Measurements from ENCODE around the gene RGL3.

The RGL3 gene

DNA sequence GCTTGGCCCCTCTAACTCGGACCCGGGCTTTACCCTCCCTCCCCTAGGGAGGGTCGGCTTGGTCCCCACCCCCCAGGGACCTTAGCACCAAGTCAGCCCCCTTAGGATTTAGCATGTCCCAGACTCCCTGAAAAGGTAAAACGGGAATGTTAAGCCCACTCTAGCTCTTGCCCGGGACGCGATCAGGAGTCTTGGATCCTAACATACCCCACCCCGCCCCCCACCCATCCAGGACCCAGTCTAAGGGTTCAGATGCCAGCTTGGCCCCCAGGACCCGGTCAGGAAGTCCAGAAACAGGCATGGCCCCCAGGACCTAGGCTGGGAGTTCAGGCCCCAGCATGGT is 35.4 kb downstream of the RGL3 start:
- H3K9me3 ChIP-seq (replicated peaks in 1 of 2; ENCODE audit: control insufficient read depth in 2 of 2, insufficient read depth in 1 of 2, low read depth in 1 of 2, low read length in 2 of 2): peaks cover 0 to 1% of the 10 kb centered on the region in 2 donors
- H2BK15ac ChIP-seq (ENCODE audit: low read length): no peak overlapping the region
- no peak overlapping the region for H2BK5ac ChIP-seq (ENCODE audit: low read length)
- peaks cover 8 to 22% (median 8%) of the 10 kb centered on the region in 3 experiments for H3K27me3 ChIP-seq (ENCODE audit: control insufficient read depth in 3 of 3, insufficient read depth in 3 of 3, low read depth in 1 of 3, low read length in 3 of 3)
- H3K79me1 ChIP-seq (ENCODE audit: low read depth, low read length): no peaks in the 10 kb centered on the region
- H2BK12ac ChIP-seq (ENCODE audit: low read length): no peak overlapping the region
- H3K27ac ChIP-seq (replicated peaks; ENCODE audit: low read length): no peak overlapping the region
- peak overlapping the region; percentile 68 for H3K4me2 ChIP-seq (ENCODE audit: insufficient read depth, low read length, poor library complexity, severe bottlenecking)
- WGBS, 2 donors (ENCODE audit: extremely low coverage in 2 of 2, insufficient read length in 2 of 2, insufficient replicate concordance in 1 of 2): no CpG with 5 or more reads among the region's 9 CpGs
- peaks cover 6 to 11% of the 10 kb centered on the region in 2 donors for H3K4me1 ChIP-seq (ENCODE audit: control insufficient read depth in 2 of 2, insufficient read depth in 1 of 2, low read depth in 1 of 2, low read length in 2 of 2)
- H3K23ac ChIP-seq (ENCODE audit: low read depth, low read length, poor library complexity): peak overlapping the region; percentile 96
- no peak for DNase-seq (ENCODE audit: low spot score)
- peak overlapping the region; percentile 70 for H3K18ac ChIP-seq (ENCODE audit: low read length)
- no peak overlapping the region for H4K8ac ChIP-seq (ENCODE audit: low read depth, low read length)
- H3K4me3 ChIP-seq (ENCODE audit: low read length in 2 of 2): peak overlapping the region; percentile 42 to 66
- H4K91ac ChIP-seq (ENCODE audit: low read depth, low read length, poor library complexity): no peak overlapping the region
- no peaks in the 10 kb centered on the region for H3K36me3 ChIP-seq (replicated peaks in 1 of 2; ENCODE audit: control insufficient read depth in 2 of 2, insufficient read depth in 2 of 2, low read length in 2 of 2)
- H3K9ac ChIP-seq (ENCODE audit: low read depth, low read length, poor library complexity): peak overlapping the region; percentile 15
- peak overlapping the region; percentile 86 for H2AFZ ChIP-seq (ENCODE audit: low read length)
- no peak overlapping the region for H3K4ac ChIP-seq (ENCODE audit: low read length)
- H3K14ac ChIP-seq (ENCODE audit: low read length): no peak overlapping the region
- no peak overlapping the region for H2BK120ac ChIP-seq (ENCODE audit: low read depth, low read length)
- peak overlapping the region; percentile 81 for H2AK5ac ChIP-seq (ENCODE audit: low read depth, low read length)

DNA sequence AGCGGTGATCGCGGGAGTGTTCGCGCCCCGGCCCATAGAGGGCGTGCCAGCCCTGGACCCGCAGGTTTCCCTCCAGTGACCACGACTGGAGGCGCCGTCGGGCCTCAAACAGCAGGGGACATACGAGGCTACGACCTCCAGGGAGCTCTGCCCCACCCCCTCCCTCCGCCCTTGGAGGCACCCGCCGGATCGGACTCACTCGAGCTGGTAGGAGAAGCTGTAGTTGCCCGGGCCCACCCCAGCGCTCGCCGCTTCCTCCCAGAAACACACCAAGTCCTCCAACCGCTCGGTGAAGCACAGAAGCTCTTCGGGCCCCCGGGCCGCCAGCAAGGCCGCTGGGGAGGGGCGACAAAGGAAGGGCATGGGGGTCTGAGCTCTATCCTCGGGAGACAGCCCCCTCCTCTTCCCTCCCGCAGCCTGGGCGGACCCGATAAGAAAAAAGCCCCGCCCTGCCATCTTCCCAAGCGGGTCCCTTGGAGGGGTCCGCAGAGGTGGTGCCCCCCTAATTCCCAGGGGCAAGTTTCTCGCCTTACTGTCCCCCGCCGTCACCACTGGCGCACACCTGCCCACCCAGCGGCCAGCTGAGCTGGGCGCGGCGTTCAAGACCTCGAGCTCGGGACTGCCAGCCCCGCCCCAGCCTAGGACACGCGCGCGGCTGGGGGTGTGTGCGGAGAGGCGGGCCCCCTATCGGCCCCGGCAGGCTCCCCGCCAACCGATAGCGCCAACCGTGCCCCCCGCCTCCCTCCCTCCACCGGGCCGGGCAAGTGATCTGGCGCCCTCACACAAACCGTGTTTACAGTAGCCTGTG is 36.0 kb downstream of the RGL3 start:
- Histone ChIP-seq H4K8ac (ENCODE audit: low read depth, low read length) (peak overlapping the region; percentile 17), H3K4ac (ENCODE audit: low read length) (no peak overlapping the region), H2BK15ac (ENCODE audit: low read length) (peak overlapping the region; percentile 26), H3K4me3 (ENCODE audit: low read length in 2 of 2) (peak overlapping the region; percentile 42 to 61), H2BK5ac (ENCODE audit: low read length) (no peak overlapping the region), H2BK120ac (ENCODE audit: low read depth, low read length) (peak overlapping the region; percentile 61), H3K79me1 (ENCODE audit: low read depth, low read length) (peaks cover 3% of the 10 kb centered on the region), H3K4me2 (ENCODE audit: insufficient read depth, low read length, poor library complexity, severe bottlenecking) (peak overlapping the region; percentile 68), H2BK12ac (ENCODE audit: low read length) (no peak overlapping the region), H3K36me3 (replicated peaks in 1 of 2; ENCODE audit: control insufficient read depth in 2 of 2, insufficient read depth in 2 of 2, low read length in 2 of 2) (peaks cover 0 to 3% of the 10 kb centered on the region in 2 donors), H3K9me3 (replicated peaks in 1 of 2; ENCODE audit: control insufficient read depth in 2 of 2, insufficient read depth in 1 of 2, low read depth in 1 of 2, low read length in 2 of 2) (peaks cover 0 to 1% of the 10 kb centered on the region in 2 donors), H3K4me1 (ENCODE audit: control insufficient read depth in 2 of 2, insufficient read depth in 1 of 2, low read depth in 1 of 2, low read length in 2 of 2) (peaks cover 8 to 11% of the 10 kb centered on the region in 2 donors), H3K18ac (ENCODE audit: low read length) (peak overlapping the region; percentile 76), H2AFZ (ENCODE audit: low read length) (peak overlapping the region; percentile 86), H3K27ac (replicated peaks; ENCODE audit: low read length) (no peak overlapping the region), H3K23ac (ENCODE audit: low read depth, low read length, poor library complexity) (peak overlapping the region; percentile 96), H3K27me3 (ENCODE audit: control insufficient read depth in 3 of 3, insufficient read depth in 3 of 3, low read depth in 1 of 3, low read length in 3 of 3) (peaks cover 8 to 22% (median 8%) of the 10 kb centered on the region in 3 experiments), H3K14ac (ENCODE audit: low read length) (peak overlapping the region; percentile 21), H4K91ac (ENCODE audit: low read depth, low read length, poor library complexity) (no peak overlapping the region), H2AK5ac (ENCODE audit: low read depth, low read length) (peak overlapping the region; percentile 81), H3K9ac (ENCODE audit: low read depth, low read length, poor library complexity) (peak overlapping the region; percentile 60)
- no peak for DNase-seq (ENCODE audit: low spot score)
- WGBS, 2 donors (ENCODE audit: extremely low coverage in 2 of 2, insufficient read length in 2 of 2, insufficient replicate concordance in 1 of 2): no CpG with 5 or more reads among the region's 65 CpGs

DNA sequence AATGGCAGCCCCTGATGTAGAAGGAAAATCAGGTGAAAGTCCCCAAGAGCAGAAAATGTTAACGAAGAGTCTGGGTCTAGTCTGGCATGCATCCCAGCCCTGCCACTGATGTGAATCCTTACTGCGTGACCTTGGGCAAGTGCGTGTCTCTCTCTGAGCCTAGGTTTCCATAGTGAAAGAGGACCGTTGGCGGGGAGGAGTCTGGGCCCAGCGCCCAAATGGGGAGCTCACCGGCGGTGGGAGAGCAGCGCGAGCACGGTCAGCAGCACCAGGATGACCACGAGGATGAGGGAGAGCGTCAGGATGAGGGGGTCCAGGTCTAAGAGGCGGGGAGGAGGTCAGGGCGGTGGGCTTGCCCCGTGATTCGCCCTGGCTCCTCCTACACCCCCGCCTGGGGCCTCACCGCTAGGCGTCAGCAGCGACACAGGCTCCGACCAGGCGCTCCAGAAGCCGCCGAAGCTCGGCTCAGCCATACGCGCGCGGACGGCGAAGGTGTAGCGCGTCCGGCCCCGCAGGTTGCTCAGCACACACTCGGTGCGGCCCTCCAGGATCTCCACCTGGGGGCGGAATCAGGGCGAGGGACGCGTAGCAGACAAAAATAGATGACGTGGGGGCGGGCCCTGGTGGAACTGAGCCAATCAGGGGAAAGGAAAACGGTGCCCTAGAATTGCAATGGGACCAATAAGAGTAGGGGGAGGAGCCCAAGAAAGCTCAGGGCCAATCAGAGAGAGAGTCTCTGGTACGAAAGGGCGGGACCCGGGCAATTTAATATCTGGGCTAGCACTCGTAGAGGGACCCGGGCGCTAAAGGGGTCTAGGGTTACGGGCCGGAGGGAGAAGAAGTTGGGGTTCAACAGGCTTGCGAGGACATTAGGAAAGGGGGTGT is 38.2 kb downstream of the RGL3 start:
- Histone ChIP-seq H3K23ac (ENCODE audit: low read depth, low read length, poor library complexity) (peak overlapping the region; percentile 87), H2AFZ (ENCODE audit: low read length) (peak overlapping the region; percentile 87), H2BK15ac (ENCODE audit: low read length) (peak overlapping the region; percentile 77), H3K9ac (ENCODE audit: low read depth, low read length, poor library complexity) (peak overlapping the region; percentile 92), H3K79me1 (ENCODE audit: low read depth, low read length) (peaks cover 3% of the 10 kb centered on the region), H3K4ac (ENCODE audit: low read length) (peak overlapping the region; percentile 92), H3K4me2 (ENCODE audit: insufficient read depth, low read length, poor library complexity, severe bottlenecking) (peak overlapping the region; percentile 89), H3K4me3 (ENCODE audit: low read length in 2 of 2) (peak overlapping the region; percentile 65 to 82), H4K8ac (ENCODE audit: low read depth, low read length) (peak overlapping the region; percentile 45), H4K91ac (ENCODE audit: low read depth, low read length, poor library complexity) (no peak overlapping the region), H3K14ac (ENCODE audit: low read length) (peak overlapping the region; percentile 90), H2BK120ac (ENCODE audit: low read depth, low read length) (peak overlapping the region; percentile 94), H3K27me3 (ENCODE audit: control insufficient read depth in 3 of 3, insufficient read depth in 3 of 3, low read depth in 1 of 3, low read length in 3 of 3) (peaks cover 8 to 22% (median 8%) of the 10 kb centered on the region in 3 experiments), H3K36me3 (replicated peaks in 1 of 2; ENCODE audit: control insufficient read depth in 2 of 2, insufficient read depth in 2 of 2, low read length in 2 of 2) (peaks cover 0 to 15% of the 10 kb centered on the region in 2 donors), H2BK5ac (ENCODE audit: low read length) (peak overlapping the region; percentile 83), H3K4me1 (ENCODE audit: control insufficient read depth in 2 of 2, insufficient read depth in 1 of 2, low read depth in 1 of 2, low read length in 2 of 2) (peaks cover 8 to 12% of the 10 kb centered on the region in 2 donors), H2BK12ac (ENCODE audit: low read length) (no peak overlapping the region), H2AK5ac (ENCODE audit: low read depth, low read length) (peak overlapping the region; percentile 19), H3K27ac (replicated peaks; ENCODE audit: low read length) (peak overlapping the region; percentile 89), H3K18ac (ENCODE audit: low read length) (peak overlapping the region; percentile 98), H3K9me3 (replicated peaks in 1 of 2; ENCODE audit: control insufficient read depth in 2 of 2, insufficient read depth in 1 of 2, low read depth in 1 of 2, low read length in 2 of 2) (peaks cover 0 to 1% of the 10 kb centered on the region in 2 donors)
- WGBS, 2 donors (ENCODE audit: extremely low coverage in 2 of 2, insufficient read length in 2 of 2, insufficient replicate concordance in 1 of 2): no CpG with 5 or more reads among the region's 54 CpGs
- DNase-seq (ENCODE audit: low spot score): peak; percentile 97

Measured in neuronal stem cell (in vitro differentiated cells).